ENCODE measurements around the gene SLC7A5. TPM values are rescaled to one million over a fixed set of nuclear protein-coding genes. Genes with fewer than 3 reads are reported as not detected.
A peak's percentile ranks its signal among the peaks of the same experiment; 100 is the strongest.

Gene SLC7A5
- total and polyA plus RNA-seq, 2 of the 13 experiments (the other 11 are each of a cell fraction or from before 2014, with no cell fraction given), result 79.6 to 155 TPM

- no TSS peak for BruUV-seq (replicated peaks)
- CTCF ChIA-PET (ENCODE audit: low intra/inter-chr PET ratio, low total read pairs), result interaction anchor here (5.4 kb wide), 1 partner anchor 68 kb away, joined by 38 read pairs; no protein-coding TSS in a partner anchor
- Histone ChIP-seq H3K4me1 (ENCODE audit: insufficient read depth, low read length) (peaks cover 99% of the 10 kb centered on the region), H3K9me3 (ENCODE audit: low read length) (no peaks in the 10 kb centered on the region), H3K36me3 (replicated peaks in 1 of 2; ENCODE audit: control insufficient read depth in 1 of 2, insufficient read depth in 2 of 2, low read length in 2 of 2) (peaks cover 51 to 67% of the 10 kb centered on the region in 2 experiments), H4K20me1 (ENCODE audit: insufficient read depth, low read length) (peaks cover 20% of the 10 kb centered on the region; the same call in 1 of the 2 replicates), H3K79me2 (ENCODE audit: insufficient read depth, low read length) (peaks cover 80% of the 10 kb centered on the region), H3K9ac (ENCODE audit: insufficient read depth, low read depth, low read length) (peak overlapping the region; percentile 79), H3K27ac (ENCODE audit: extremely low read length, insufficient read depth, low read length) (peak overlapping the region; percentile 98), H3K4me2 (ENCODE audit: low read depth, low read length) (no peak overlapping the region), H3K27me3 (ENCODE audit: control insufficient read depth in 1 of 2, insufficient read depth in 2 of 2, low read length in 2 of 2) (no peaks in the 10 kb centered on the region), H2AFZ (ENCODE audit: low read length) (no peak overlapping the region), H3K4me3 (replicated peaks in 1 of 3; ENCODE audit: insufficient read depth in 1 of 3, low read depth in 2 of 3, low read length in 3 of 3) (no peak overlapping the region)
- 90% methylated on average over 29 of the region's 31 CpGs for WGBS (ENCODE audit: low lambda C conversion rate)
- intact Hi-C loops (cut with micrococcal nuclease; ENCODE audit: unreplicated experiment), result no loop called here
- POLR2A ChIA-PET, result interaction anchor here (0.8 to 9.4 kb wide), 7 partner anchors 11 to 67 kb away, joined by 3 to 399 read pairs (median 17); partner anchors contain the start of gene SLC7A5
- ATAC-seq (no peak), DNase-seq (ENCODE audit: low spot score) (no peak), FAIRE-seq (no peak)
- in situ Hi-C loops (cut with HindIII; ENCODE audit: extremely low pct_ligation_motif_present, low pct_unique_long_range_greater_than_20kb), result no loop called here
- peak; percentile 83 for TF ChIP-seq RARA (CRISPR knock-in tag; IDR thresholded peaks at IDR 0.05)
- TF ChIP-seq, protein P1, sequence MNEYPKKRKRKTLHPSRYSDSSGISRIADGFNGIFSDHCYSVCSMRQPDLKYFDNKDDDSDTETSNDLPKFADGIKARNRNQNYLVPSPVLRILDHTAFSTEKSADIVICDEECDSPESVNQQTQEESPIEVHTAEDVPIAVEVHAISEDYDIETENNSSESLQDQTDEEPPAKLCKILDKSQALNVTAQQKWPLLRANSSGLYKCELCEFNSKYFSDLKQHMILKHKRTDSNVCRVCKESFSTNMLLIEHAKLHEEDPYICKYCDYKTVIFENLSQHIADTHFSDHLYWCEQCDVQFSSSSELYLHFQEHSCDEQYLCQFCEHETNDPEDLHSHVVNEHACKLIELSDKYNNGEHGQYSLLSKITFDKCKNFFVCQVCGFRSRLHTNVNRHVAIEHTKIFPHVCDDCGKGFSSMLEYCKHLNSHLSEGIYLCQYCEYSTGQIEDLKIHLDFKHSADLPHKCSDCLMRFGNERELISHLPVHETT (CRISPR knock-in tag; conservative IDR thresholded peaks at IDR 0.05), result no peak
- TF ChIP-seq ZNF331 (CRISPR knock-in tag; IDR thresholded peaks at IDR 0.05), result no peak
- TF ChIP-seq PITX1 (CRISPR knock-in tag; IDR thresholded peaks at IDR 0.05), result peak; percentile 25; the same call in 1 of the 2 replicates
- TF ChIP-seq ADNP (CRISPR knock-in tag; IDR thresholded peaks at IDR 0.05), result no peak
- TF ChIP-seq, protein P2, sequence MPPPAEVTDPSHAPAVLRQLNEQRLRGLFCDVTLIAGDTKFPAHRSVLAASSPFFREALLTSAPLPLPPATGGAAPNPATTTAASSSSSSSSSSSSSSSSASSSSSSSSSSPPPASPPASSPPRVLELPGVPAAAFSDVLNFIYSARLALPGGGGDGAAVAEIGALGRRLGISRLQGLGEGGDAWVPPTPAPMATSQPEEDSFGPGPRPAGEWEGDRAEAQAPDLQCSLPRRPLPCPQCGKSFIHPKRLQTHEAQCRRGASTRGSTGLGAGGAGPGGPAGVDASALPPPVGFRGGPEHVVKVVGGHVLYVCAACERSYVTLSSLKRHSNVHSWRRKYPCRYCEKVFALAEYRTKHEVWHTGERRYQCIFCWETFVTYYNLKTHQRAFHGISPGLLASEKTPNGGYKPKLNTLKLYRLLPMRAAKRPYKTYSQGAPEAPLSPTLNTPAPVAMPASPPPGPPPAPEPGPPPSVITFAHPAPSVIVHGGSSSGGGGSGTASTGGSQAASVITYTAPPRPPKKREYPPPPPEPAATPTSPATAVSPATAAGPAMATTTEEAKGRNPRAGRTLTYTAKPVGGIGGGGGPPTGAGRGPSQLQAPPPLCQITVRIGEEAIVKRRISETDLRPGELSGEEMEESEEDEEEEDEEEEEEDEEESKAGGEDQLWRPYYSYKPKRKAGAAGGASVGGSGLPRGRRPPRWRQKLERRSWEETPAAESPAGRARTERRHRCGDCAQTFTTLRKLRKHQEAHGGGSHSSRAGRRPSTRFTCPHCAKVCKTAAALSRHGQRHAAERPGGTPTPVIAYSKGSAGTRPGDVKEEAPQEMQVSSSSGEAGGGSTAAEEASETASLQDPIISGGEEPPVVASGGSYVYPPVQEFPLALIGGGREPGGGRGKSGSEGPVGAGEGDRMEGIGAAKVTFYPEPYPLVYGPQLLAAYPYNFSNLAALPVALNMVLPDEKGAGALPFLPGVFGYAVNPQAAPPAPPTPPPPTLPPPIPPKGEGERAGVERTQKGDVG (CRISPR knock-in tag; IDR thresholded peaks at IDR 0.05; ENCODE audit: borderline replicate concordance), result 0 out of 2 replicates have a peak, but pooled peaks have one; percentile 36
- no peak for TF ChIP-seq EED (CRISPR knock-in tag; IDR thresholded peaks at IDR 0.05)
- TF ChIP-seq EZH2 (conservative IDR thresholded peaks at IDR 0.05; ENCODE audit: low read depth, low read length), result no peak
- no peak for TF ChIP-seq HBP1 (CRISPR knock-in tag; IDR thresholded peaks at IDR 0.05; ENCODE audit: low read depth)
- TF ChIP-seq, protein P3, sequence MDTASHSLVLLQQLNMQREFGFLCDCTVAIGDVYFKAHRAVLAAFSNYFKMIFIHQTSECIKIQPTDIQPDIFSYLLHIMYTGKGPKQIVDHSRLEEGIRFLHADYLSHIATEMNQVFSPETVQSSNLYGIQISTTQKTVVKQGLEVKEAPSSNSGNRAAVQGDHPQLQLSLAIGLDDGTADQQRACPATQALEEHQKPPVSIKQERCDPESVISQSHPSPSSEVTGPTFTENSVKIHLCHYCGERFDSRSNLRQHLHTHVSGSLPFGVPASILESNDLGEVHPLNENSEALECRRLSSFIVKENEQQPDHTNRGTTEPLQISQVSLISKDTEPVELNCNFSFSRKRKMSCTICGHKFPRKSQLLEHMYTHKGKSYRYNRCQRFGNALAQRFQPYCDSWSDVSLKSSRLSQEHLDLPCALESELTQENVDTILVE (CRISPR knock-in tag; IDR thresholded peaks at IDR 0.05), result no peak
- TF ChIP-seq ZNF550 (CRISPR knock-in tag; IDR thresholded peaks at IDR 0.05; ENCODE audit: borderline replicate concordance), result 0 out of 2 replicates have a peak, but pooled peaks have one; percentile 20
- TF ChIP-seq TMF1 (CRISPR knock-in tag; IDR thresholded peaks at IDR 0.05; ENCODE audit: low read depth), result 0 out of 2 replicates have a peak, but pooled peaks have one; percentile 78
- TF ChIP-seq HOXA9 (CRISPR knock-in tag; IDR thresholded peaks at IDR 0.05; ENCODE audit: borderline replicate concordance), result no peak
- no peak for TF ChIP-seq YEATS4 (CRISPR knock-in tag; IDR thresholded peaks at IDR 0.05; ENCODE audit: borderline replicate concordance)
- TF ChIP-seq SPEN (CRISPR knock-in tag; IDR thresholded peaks at IDR 0.05; ENCODE audit: low read depth), result no peak
- no peak for TF ChIP-seq ZNF572 (CRISPR knock-in tag; IDR thresholded peaks at IDR 0.05)
- TF ChIP-seq NR2F6 (IDR thresholded peaks at IDR 0.05), result no peak
- no peak for TF ChIP-seq NR2F6 (CRISPR knock-in tag; IDR thresholded peaks at IDR 0.05)
Observed at GRCh38 chr16:87845807-87846619, 23.3 kb downstream of the SLC7A5 start.
